WTC11 (cell line): Measurements from ENCODE around the gene TLCD3B. TPM values are rescaled to one million over a fixed set of nuclear protein-coding genes. Genes with fewer than 3 reads are reported as not detected.

Experiments
- ATAC-seq: fragments of 200-7000 bp; cut with Tn5 transposase; 2 replicates; pipeline ENCODE4 v1.10.0; 2021; ENCODE audit warnings: mild to moderate bottlenecking, moderate library complexity
- CTCF ChIA-PET: fragments of 300-600 bp; sonication (Branson Sonifier 250); formaldehyde crosslinking; loops from one replicate; lab custom pipeline; 2021; ENCODE audit warnings: antibody characterized with exemption; lab: Charles Lee
- POLR2A ChIA-PET: fragments of 350-600 bp; sonication (Branson Sonifier 250); formaldehyde crosslinking; loops from one replicate; lab custom pipeline; 2021; ENCODE audit warnings: antibody characterized with exemption; lab: Charles Lee
- DNase-seq: peaks from one replicate; pipeline ENCODE4 v3.0.0; 2021; ENCODE audit warnings: low spot score
- H3K27ac Mint-ChIP-seq: 2 replicates; pipeline ENCODE4 v1.8.0; 2021; ENCODE audit warnings: mixed read lengths
- H3K27me3 Mint-ChIP-seq: 2 replicates; pipeline ENCODE4 v1.8.0; 2021; ENCODE audit warnings: low read depth, mild to moderate bottlenecking, moderate library complexity, mixed read lengths
- H3K36me3 Mint-ChIP-seq: 2 replicates; pipeline ENCODE4 v1.8.0; 2021; ENCODE audit warnings: mixed read lengths
- H3K4me1 Mint-ChIP-seq: 2 replicates; pipeline ENCODE4 v1.8.0; 2022; ENCODE audit warnings: mixed read lengths
- H3K4me3 Mint-ChIP-seq: 2 replicates; pipeline ENCODE4 v1.8.0; 2021; ENCODE audit warnings: mild to moderate bottlenecking, moderate library complexity, mixed read lengths
- H3K9me3 Mint-ChIP-seq: 2 replicates; pipeline ENCODE4 v1.8.0; 2021; ENCODE audit warnings: mixed read lengths
- ATF2 ChIP-seq: sonication (generic); formaldehyde crosslinking; IDR thresholded peaks from 2 replicates; pipeline ENCODE4 v1.8.1; 2022; ENCODE audit warnings: low read depth, missing genetic modification reagents, borderline replicate concordance
- CTCF ChIP-seq: fragments of 200-600 bp; IDR thresholded peaks from 2 replicates; pipeline ENCODE4 v1.8.0; 2022; ENCODE audit warnings: antibody characterized with exemption
- GABPB1 ChIP-seq: sonication (generic); formaldehyde crosslinking; IDR thresholded peaks from 2 replicates; pipeline ENCODE4 v1.8.1; 2023; ENCODE audit warnings: mild to moderate bottlenecking, missing genetic modification reagents
- NFE2L1 ChIP-seq: sonication (generic); formaldehyde crosslinking; IDR thresholded peaks from 2 replicates; pipeline ENCODE4 v1.8.1; 2023; ENCODE audit warnings: missing genetic modification reagents
- SP1 ChIP-seq: sonication (generic); formaldehyde crosslinking; conservative IDR thresholded peaks from 2 replicates; pipeline ENCODE4 v1.8.1; 2022; ENCODE audit warnings: missing genetic modification reagents
- TEAD1 ChIP-seq: sonication (generic); formaldehyde crosslinking; IDR thresholded peaks from 2 replicates; pipeline ENCODE4 v1.8.0; 2022; ENCODE audit warnings: mild to moderate bottlenecking, missing genetic modification reagents
- ZNF512 ChIP-seq: sonication (generic); formaldehyde crosslinking; IDR thresholded peaks from 2 replicates; pipeline ENCODE4 v1.8.1; 2022; ENCODE audit warnings: missing genetic modification reagents, borderline replicate concordance
- ZNF532 ChIP-seq: fragments of 250-450 bp; sonication (Bioruptor Pico); IDR thresholded peaks from 2 replicates; pipeline ENCODE4 v1.9.0; 2021; ENCODE audit warnings: mild to moderate bottlenecking, borderline replicate concordance
- total RNA-seq: library from RNA; stranded (reverse); gene quantifications from 3 replicates; pipeline ENCODE4 v1.2.3, GENCODE V29; 2021

Gene TLCD3B
- total RNA-seq, 1 experiment from 2014 or later = 28.1 TPM

GRCh38 chr16:30054959-30055553, 24.0 kb upstream of the TLCD3B start:
- ChIA-PET CTCF (interaction anchor here (0.6 to 6.8 kb wide), 46 partner anchors 8 to 1482 kb away, joined by 3 to 89 read pairs (median 4); partner anchors contain the start of genes ALDOA, ASPHD1, C16orf92 and CD2BP2), POLR2A (interaction anchor here (0.6 to 1.1 kb wide), 4 partner anchors 8 to 82 kb away, joined by 3 to 4 read pairs (median 4); no protein-coding TSS in a partner anchor)
- Mint-ChIP-seq H3K27me3 (peaks cover 31% of the 10 kb centered on the region), H3K36me3 (no peaks in the 10 kb centered on the region), H3K4me1 (peaks cover 14% of the 10 kb centered on the region), H3K4me3 (peak overlapping the region; percentile 47), H3K27ac (no peak overlapping the region), H3K9me3 (no peaks in the 10 kb centered on the region)
- DNase-seq = peak; percentile 84
- ATAC-seq = peak; percentile 96
- TF ChIP-seq CTCF (peak; percentile 43; the same call in 1 of the 2 replicates), GABPB1 (CRISPR knock-in tag) (0 out of 2 replicates have a peak, but pooled peaks have one; percentile 0), ZNF532 (CRISPR knock-in tag) (no peak)

GRCh38 chr16:30054451-30054850, 23.4 kb upstream of the TLCD3B start:
- ChIA-PET POLR2A (interaction anchor here (0.9 to 1.1 kb wide), 2 partner anchors 9 to 81 kb away, joined by 3 to 4 read pairs; no protein-coding TSS in a partner anchor), CTCF (interaction anchor here (0.6 to 6.8 kb wide), 40 partner anchors 10 to 1482 kb away, joined by 3 to 89 read pairs (median 4); partner anchors contain the start of genes ALDOA, ASPHD1, C16orf92 and CD2BP2)
- ATAC-seq (no peak; the same call in 1 of the 2 replicates), DNase-seq (no peak)
- Mint-ChIP-seq H3K4me3 (peak overlapping the region; percentile 47), H3K4me1 (peaks cover 14% of the 10 kb centered on the region), H3K36me3 (no peaks in the 10 kb centered on the region), H3K27ac (no peak overlapping the region), H3K27me3 (peaks cover 33% of the 10 kb centered on the region), H3K9me3 (no peaks in the 10 kb centered on the region)
- TF ChIP-seq GABPB1 (CRISPR knock-in tag) (0 out of 2 replicates have a peak, but pooled peaks have one; percentile 7), NFE2L1 (CRISPR knock-in tag) (no peak)

GRCh38 chr16:30053376-30054015, 22.4 kb upstream of the TLCD3B start:
- TF ChIP-seq SP1 (CRISPR knock-in tag) (0 out of 2 replicates have a peak, but pooled peaks have one; percentile 6), TEAD1 (CRISPR knock-in tag) (no peak), ZNF512 (CRISPR knock-in tag) (no peak), ATF2 (CRISPR knock-in tag) (no peak)
- H3K27me3 Mint-ChIP-seq = peaks cover 37% of the 10 kb centered on the region
- peaks cover 14% of the 10 kb centered on the region for H3K4me1 Mint-ChIP-seq
- DNase-seq = no peak
- ChIA-PET POLR2A (interaction anchor here (1.5 kb wide), 1 partner anchor 12 kb away, joined by 5 read pairs; the partner anchor contains the start of gene ALDOA), CTCF (interaction anchor here (0.6 to 6.8 kb wide), 7 partner anchors 10 to 205 kb away, joined by 3 to 89 read pairs (median 5); partner anchors contain the start of genes ALDOA, TBX6 and TLCD3B)
- no peak for ATAC-seq
- H3K27ac Mint-ChIP-seq = no peak overlapping the region
- peak overlapping the region; percentile 82 for H3K4me3 Mint-ChIP-seq
- H3K9me3 Mint-ChIP-seq = no peaks in the 10 kb centered on the region
- no peaks in the 10 kb centered on the region for H3K36me3 Mint-ChIP-seq
